ENCODE measurements around the gene TSC2.

DNA sequence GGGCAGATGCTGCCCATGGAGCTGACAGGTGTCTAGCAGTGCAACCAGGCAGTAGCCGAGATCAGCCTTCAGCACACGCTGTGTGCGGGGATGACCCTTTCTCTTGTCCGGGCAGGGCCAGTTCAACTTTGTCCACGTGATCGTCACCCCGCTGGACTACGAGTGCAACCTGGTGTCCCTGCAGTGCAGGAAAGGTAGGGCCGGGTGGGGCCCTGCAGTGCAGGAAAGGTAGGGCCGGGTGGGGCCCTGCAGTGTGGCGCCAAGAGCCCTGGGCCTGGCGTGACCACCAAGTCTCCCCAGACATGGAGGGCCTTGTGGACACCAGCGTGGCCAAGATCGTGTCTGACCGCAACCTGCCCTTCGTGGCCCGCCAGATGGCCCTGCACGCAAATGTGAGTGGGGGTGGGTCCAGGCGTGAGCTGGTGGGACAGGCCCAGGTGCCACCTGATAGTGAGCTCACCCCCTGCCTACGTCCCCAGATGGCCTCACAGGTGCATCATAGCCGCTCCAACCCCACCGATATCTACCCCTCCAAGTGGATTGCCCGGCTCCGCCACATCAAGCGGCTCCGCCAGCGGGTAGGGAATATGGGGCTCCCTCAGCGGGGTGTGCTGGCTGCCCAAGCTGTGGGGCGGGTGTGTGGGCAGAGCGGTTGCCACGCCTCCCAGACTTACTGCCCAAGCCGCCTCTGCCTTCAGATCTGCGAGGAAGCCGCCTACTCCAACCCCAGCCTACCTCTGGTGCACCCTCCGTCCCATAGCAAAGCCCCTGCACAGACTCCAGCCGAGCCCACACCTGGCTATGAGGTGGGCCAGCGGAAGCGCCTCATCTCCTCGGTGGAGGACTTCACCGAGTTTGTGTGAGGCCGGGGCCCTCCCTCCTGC lies 40.2 kb downstream of the TSC2 start:
- TF ChIP-seq CTCF (IDR thresholded peaks at IDR 0.05) (no peak), POLR2A (IDR thresholded peaks at IDR 0.05) (no peak)
